Fibroblast of skin of back (primary cell): Measurements from ENCODE around the gene ATP6V0A4.

Source experiments
- DNase-seq: peaks from one replicate; pipeline ENCODE4 v3.0.0-alpha.2; 2013

ATP6V0A4 gene

DNA sequence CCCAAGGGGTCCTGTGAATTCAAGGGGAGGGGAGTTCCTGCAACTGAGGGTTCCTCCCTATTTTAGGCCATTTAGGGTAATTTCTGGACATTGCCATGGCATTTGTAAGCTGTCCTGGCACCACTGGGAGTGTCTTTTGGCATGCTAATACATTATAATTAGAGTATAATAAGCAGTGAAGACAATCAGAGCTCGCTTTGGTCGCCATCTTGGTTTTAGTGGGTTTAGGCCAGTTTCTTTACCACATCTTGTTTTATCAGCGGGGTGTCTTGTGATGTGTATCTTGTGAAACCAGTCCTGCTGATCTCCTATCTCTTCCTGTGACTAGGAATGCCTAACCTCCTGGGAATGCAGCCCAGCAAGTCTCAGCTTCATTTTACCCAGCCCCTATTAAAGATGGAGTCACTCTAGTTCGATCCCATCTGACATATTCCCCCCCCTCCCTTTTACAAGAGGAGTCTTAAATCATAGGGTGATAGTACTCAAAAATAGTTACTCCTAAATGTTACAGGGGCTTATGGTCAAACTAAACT, 140.1 kb downstream of the ATP6V0A4 start:
- no peak for DNase-seq

DNA sequence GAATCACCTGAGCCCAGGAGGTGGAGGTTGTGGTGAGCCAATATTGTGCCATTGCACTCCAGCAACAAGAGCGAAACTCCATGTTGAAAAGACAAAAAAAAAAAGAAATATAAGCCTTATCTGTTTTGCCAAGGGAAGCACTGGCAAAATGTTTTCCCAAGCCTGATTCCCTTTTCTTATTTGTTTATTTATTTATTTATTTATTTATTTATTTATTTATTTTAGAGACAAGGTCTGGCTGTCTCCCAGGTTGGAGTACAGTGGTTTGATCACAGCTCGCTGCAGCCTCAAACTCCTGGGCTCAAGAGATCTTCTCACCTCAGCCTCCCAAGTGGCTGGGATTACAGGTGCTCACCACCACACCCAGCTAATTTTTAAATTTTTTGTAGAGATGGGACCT, 141.0 kb downstream of the ATP6V0A4 start:
- no peak for DNase-seq
